TTC549 (cell line): Measurements from ENCODE around the gene GNB1.

ENCODE experiments used
- FAIRE-seq: peaks from 2 replicates; lab custom pipeline; 2012; peaks lifted over from hg19 to GRCh38; lab: Jason Lieb, UNC

Gene GNB1

DNA sequence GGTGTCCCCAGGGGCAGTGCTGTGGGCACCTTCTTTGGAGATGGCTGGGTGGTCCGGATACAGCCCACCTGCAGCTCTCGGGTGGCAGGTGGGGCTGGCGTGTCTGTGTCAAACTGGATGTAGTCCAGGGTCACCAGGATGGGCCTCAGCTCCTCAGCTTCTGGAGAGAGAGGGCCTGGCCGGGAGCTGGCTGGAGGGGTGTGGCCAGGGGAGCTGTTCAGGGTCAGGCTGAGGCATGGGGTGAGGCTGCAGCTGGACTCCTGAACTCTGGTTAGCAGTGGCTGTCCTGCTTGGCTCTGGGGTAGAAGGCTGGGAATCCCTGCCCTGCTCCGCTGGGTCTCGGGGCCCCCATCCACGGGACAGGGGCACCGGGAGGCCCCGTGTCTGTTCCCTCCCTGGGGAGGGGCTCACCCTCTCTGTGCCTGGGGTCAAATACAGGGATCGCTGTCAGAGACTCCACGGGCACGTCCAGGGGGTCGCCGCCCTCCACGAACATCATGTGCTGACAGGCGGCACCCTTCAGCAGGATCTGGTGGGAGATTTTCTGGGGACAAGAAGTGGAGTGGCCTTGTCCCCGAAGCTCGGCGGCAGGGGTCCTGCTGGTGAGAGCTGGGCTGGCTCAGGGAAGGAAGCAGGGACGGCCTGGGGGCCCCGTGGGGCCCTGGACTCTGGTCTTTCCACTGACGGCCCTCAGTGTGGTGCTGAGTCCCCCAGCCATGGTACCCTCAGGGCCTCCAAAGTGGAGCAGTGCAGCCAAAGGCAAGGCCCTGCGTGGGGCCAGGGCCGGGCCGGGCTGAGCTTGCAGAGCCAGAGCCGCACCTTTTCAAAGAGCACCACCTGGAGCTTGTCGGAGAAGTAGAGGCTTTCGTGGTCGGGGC, 32.3 kb upstream of the GNB1 start:
- FAIRE-seq, result no peak

DNA sequence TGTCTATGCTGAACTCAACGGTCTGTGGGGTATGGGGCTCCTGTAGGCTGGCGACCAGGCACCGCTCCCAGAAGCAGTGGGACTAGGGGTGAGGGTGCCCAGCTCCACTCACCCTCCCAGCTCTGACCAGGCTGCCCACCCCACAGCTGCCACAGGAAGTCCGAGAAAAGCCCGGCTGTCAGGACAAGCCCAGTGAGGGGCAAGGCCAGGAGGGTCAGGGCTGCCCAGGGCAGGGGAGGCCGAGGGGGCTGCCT, 31.7 kb upstream of the GNB1 start:
- no peak for FAIRE-seq

DNA sequence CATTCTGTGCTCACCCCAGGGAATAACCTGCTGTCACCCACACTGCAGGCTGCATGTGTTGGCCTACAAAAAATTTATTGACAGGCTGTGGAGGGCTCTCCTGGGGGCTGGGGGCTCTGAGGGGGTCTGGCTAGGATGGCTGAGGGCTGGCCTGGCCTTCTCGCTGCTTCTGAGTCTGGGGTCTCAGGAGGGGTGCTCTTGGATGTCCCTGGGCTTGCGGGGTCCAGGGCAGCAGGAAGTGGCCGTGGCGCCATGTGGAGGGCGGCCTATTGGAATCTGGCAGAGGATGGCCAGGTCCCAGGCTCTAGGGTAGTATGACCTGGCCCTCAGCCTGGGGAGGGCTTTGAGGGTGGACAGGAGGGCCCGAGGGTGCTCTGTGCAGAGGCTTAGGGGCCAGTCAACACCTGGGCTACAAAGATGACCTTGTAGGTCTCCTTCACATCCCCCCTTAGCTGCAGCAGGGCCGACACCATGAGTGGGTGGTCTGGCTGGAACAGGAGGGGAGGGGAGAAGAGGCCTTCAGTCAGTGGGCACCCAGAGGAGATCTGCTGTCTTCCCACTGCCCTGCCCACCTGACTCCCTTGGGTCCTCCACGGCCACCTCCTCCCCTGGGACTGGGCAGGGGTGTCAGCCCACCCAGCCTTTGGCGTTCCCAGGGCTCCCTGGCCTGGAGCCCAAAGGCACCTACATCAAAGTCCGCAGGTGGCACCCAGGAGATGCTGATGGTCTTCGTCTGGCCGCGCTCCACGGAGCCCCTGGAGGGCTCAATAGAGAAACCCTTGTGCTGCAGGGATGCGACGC, 31.2 kb upstream of the GNB1 start:
- FAIRE-seq, result no peak

DNA sequence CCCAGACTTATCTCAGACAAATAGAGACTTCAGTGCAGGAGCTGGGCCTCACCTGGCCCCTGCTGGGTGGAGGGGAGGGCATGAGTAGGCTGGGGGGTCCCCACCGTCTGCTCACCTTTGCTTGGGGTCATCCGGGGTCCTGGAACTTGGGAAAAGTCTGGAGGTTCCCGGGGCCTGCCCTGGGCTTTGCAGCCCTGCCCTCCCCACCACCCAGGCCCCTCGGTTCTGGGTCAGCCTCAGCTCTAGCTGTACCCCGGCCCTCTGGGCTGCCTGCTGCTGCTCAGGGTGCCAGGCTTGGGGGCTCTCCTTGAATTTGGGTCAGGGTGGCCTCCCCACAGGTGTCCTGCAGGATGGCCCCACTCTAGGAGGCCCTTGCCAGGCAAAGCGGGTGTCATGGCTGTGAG, 30.6 kb upstream of the GNB1 start:
- no peak for FAIRE-seq

DNA sequence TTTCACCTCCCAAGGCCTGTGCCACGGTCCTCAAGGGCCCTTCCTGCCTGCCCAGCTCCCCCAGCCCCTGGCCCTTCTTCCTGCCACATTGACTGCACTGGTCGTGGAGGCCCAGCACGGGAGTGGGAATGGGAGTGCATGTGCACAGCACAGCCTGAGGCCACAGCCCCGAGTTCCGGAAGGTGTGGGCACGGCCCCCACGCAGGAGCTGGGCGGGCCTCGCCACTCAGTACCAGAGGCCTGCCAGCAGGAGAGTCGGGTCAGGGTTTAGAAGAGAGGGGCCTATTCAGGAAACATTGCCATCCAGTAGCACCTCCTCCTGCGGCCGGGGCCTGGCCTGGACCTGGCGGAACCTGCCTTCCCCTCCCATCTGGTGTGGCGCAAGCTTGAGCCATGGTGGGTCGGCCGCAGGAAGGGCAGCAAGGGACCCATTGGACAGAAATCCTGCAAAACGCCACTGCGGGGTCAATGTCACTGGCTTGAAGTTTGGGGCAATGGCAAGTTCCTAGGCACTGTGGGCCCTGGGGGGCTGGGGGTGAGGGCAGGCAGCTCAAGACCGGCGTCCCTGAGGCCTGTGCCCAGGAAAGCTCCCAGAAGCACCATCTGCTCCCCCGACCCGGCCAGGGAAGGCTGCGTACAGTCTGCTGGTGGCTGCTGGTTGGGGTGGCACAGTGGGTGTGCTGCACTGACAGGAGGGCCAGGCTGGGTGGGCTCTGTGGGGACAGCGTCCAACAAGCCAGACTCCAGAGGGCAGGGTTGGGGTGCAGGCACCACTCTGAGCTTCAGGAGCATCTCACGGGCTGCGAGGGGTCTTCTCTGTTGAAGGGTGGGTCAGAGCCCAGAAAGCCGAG, 29.9 kb upstream of the GNB1 start:
- no peak for FAIRE-seq

DNA sequence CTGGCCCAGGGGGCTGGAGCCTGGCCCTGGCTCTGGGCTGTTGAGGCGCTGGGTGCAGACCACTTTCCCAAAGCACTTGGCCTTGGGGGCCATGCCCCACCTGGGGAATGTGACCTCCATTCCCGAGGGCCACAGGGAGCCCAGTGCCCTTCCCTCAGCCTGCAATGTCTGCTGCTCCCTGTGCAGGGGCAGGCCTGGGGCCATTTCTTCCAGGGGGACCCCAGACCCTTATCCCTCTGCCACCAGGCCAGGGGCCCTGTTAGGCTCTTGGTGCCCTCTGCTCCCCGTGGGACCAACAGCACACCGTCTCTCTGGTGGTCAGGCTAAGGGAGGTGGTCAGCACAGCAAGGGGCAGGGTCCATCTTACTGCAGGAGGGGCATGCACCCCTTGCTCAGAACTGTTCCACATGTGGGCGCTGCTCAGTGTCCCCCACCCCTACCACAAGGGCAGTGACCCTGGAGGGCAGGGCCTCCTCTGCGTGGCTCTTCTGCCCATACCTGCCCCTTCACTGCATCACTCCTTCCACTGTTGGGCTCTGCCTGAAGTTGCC, 29.2 kb upstream of the GNB1 start:
- FAIRE-seq, result no peak

DNA sequence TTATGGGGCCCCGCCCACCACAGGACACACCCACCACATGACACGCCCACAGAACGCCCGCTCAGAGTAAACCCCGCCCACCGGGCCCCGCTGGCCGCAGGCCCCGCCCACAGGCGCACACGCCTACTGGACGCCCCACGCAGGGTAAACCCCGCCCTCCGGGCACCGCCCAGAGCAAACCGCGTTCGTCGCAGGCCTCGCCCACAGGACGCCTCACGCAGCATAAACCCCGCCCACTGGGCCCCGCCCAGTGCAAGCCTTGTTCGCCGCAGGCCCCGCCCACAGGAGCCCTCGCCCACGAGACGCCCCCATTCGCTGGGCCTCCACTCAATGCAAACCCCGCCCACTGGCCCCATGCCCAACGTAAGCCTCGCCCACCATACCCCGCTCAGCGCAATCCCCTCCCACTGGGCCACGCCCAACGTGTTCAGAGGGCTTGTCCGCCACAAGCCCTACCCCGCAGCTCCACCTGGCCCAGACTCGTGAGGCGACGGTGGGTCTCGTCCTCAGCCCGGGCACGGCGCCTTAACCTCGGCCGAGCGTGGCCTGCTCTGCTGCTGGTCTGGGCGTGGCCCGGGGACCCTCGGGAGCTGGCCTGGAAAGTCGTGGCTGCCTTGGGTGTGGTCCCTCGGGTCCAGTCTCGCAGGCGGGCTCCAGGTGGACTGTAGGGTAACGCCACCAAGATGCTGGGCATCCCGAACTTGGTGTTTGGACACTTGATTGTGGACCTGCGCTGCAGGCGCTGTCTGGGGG, 28.6 kb upstream of the GNB1 start:
- peak; percentile 92 for FAIRE-seq

DNA sequence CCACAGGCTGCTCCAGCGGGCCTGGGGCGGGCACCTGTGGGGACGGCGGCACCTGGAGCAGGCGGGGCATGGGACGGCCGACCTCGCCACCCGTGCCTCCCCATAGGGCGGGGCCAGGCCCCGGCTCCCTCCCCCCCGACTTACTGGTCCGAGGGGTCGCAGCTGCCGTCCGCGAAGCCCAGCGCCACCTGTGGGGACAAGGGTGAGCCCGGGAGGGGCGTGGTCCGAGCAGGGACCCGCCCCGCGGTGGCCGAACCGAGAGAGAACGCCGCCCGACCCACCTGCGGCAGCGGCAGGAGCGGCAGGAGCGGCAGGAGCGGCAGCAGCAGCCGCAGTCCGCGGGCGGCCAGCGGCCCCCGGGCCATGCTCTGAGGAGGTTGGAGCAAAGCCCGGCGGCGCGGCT, 28.0 kb upstream of the GNB1 start, which contains the start of gene TMEM52:
TMEM52 (minus strand) TSS at position 379 of the 403 bp plus-strand sequence; CDS start at position 365, 14 bp downstream.
- FAIRE-seq, result no peak

DNA sequence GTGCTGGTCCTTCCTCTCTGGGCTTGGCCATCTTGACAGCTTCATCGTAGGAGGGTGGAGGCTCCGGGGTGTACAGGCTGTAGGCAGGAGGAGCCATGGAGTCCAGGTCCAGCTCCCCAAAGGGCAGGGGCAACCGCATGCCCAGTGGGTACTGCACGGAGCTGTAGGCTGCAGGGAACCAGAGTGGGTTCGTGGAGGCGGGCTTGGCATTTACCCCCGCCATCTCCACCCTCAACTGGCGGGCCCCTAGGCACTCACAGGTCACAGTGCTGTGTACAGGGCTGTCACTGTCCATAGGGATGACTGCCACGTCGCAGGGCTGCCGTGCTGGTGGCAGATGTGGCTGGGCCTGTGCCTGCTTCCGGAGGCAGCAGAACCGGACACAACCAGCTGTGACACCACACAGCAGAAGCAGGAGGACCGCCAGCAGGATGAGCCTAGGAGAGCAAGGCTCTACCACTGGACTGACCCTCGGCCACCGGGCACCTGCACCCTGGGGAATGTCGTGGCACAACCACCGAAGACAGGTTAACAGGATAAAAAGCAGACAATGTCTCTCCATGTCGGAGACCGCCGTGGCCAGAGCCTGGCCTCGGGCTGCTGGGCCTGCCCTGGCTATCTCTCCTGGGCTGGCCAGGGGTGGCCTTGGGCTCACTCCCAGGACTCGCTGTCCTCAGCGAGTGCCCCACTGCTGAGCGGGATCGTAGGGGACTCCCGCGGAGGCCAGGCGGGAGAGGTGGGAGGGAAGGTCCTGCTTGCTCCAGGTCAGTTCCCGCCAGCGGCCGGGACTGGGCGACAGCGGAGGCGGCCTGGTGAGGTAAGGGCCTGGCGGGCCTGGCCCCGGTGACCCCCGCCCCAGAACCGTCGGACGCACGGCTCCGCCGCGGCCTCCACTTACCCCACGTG, 27.4 kb upstream of the GNB1 start:
- FAIRE-seq, result no peak

DNA sequence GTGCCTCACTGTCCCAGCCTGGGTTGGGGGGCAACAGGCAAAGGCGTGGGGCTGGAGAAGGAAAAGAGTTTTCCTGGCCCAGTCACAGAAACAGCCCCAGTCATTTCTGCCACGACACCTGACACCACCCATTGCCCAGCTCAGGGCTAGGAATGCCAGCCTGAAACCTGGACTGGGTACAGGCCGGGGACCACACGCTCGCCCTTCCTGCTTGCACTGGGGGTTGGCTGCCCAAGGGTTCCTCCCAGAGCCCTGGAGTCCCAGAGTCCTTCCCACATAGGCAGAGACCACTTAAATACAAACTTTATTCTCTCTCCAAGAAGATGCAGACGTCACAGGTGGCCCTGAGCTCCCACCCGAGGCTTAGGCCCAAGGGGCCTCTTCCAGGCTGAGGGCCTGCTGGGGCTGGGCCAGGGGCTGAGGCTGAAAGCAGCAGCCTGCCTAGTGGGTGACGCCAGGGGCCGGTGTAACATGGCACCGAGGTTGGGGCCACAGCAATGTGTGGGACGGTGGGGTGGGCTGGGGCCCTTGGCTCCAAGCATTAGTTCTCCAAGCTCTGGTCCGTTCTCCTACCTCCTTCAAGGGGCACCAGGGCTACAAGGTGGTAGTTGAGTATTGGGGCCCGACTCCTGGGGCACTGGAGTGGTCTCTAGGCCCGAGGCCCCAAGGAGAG, 26.6 kb upstream of the GNB1 start:
- FAIRE-seq, result no peak

DNA sequence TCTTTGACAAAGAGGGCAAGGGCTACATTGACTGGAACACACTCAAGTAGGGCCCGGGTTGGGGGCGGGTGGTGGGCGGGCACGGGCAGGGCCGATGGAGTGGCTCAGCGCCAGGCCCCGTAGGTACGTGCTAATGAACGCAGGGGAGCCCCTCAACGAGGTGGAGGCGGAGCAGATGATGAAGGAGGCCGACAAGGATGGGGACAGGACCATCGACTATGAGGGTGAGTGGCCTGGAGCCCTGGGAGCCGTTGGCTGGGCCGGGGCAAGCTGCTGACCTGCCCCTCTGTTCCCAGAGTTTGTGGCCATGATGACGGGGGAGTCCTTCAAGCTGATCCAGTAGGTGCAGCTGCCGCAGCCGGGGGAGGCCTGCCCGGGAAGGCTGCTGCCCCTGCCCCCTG, 26.0 kb upstream of the GNB1 start:
- FAIRE-seq, result no peak

DNA sequence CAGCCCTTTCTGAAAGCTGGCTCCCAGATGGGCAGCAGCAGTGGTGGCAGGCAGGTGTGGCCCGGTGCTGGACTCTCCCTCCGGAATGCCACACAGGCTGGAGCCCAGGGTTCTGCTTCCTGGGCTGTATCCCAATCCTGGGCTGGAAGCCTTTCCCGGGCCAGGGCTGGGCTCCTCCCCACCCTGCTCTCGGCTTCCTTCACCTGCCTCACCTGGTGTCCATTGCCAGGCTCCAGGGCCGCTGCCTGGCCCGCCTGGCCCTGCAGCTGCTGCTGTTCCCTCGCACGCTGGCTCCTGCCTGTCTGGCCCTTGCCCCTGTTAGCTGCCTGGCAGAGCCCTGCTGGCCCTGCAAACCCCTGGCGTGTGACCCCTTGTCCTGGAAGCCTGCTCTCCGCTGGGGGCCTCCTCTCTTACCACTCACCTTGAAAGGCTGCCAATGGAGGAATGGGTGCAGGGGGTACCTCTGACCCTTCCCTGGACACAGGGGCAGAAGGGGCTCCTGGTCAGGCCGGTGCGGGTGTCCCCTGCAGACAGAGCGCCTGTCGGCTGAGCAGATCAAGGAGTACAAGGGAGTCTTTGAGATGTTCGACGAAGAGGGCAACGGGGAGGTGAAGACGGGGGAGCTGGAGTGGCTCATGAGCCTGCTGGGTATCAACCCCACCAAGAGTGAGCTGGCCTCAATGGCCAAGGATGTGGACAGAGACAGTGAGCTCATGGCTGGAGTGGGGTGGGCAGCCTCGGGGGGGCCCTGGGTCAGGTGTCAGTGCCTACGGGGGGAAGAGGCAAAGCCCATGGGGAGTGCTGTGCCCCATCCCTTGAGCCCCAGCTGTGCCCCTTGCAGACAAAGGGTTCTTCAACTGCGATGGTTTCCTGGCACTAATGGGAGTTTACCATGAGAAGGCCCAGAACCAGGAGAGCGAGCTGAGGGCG, 25.3 kb upstream of the GNB1 start:
- FAIRE-seq, result no peak

DNA sequence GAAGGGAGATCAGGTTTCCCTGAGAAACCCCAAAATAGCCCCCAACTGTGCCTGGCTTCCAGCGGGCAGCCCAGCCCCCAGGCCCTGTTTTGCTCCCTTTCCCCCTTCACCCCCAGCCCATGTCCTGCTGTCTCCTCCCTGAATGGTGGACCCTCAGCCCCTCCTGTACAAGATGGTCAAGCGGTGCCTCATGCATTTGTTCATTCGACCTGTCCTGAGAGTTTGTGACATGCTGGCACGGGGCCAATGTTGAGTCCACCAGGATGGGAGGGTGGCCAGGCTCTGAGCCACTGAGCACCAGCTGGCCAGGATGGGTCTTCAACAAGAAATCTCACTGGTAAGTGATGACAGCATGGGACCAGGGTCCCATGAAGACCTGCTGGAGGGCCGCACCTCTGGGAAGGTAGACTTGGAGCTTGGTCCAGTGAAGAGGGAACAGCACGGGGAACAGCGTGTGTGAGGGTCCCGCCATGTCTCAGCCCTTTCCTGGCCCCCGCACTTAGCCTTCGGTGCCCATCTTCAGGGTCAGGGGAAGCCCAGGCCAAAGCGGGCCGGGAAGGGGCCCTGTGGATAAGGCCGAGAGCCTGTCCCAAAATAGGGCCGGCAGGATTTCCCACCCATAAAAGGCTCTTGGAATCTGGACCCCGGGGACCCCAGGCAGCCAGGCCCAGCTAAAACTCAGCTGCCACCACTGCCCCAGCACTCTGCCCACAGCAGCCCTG, 24.2 kb upstream of the GNB1 start, which contains the start of gene CALML6:
CALML6 (plus strand) TSS at position 290 of the 722 bp plus-strand sequence; CDS start at position 311, 21 bp downstream.
- no peak for FAIRE-seq

DNA sequence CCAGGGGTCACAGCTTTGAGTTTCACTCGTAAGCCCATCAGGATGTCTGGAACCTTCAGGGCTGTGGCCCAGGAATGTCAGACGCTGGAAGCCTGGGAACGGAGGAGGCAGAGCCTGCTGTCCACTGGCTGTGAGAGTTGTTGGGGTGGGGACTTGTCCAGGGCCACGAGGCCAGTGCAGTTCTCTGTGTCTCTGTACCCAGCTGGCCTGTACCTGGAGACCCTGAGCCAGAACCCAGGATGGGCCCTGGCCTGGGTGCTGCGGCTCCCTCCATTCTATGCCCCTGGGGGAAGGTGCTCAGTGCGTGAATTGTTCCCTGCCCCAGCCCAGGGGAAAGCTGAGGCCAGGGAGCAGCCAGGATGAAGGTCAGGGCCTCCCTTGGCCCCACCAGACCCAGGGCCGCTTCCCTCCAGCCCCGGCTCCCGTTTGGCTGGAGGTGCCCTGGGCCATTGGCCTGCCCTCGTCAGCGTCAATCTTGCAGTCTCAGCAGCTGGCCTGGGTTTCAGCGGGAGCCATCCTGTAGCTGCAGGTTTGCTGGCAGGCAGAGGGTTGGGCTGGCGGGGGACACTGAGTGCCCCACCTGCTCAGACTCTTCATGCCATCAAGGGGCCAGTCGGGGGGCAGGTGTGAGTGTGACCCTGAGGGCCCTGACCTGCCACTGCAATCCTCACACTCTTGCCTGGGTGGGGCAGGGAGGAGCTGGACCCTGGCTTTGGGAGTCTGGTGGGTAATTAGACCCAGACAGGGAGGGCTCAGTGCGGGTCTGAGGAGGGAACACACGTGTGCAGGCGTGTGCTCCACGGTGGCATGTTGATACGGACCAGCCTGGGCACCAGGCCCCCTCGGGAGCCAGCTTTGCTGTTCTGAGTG, 23.4 kb upstream of the GNB1 start:
- no peak for FAIRE-seq

DNA sequence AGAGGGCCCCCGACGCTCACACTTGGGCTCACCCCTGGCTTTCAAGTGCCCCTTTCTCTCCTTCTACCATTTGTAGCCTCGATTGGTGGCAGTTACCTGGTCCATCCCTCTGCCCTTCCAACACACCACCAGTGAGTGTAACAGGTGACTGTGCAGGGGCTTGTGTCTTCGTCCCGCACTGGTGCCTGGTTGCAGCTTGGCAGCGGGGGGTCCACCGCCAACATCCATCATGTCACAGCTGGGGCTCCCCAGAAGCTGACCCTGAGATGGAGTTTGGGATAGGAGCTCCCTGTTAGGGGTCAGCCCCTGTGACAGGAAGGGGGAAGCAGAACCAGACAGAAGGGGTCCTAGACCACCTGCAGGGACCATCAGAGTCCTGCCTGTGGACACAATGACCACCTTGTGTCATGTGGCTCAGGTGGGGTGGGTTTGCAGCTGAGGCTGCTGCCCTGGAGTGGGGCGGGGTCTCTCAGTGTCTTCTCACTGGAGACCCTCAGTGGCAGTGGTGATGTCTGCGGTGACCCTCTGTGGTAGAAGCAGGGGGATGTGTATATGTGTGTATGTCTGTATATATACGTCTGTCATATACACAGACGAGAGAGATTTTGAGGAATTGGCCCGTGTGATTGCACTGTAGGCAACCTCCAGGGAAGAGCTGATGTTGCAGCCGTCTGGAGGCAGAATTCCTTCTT, 20.6 kb upstream of the GNB1 start:
- FAIRE-seq, result no peak

DNA sequence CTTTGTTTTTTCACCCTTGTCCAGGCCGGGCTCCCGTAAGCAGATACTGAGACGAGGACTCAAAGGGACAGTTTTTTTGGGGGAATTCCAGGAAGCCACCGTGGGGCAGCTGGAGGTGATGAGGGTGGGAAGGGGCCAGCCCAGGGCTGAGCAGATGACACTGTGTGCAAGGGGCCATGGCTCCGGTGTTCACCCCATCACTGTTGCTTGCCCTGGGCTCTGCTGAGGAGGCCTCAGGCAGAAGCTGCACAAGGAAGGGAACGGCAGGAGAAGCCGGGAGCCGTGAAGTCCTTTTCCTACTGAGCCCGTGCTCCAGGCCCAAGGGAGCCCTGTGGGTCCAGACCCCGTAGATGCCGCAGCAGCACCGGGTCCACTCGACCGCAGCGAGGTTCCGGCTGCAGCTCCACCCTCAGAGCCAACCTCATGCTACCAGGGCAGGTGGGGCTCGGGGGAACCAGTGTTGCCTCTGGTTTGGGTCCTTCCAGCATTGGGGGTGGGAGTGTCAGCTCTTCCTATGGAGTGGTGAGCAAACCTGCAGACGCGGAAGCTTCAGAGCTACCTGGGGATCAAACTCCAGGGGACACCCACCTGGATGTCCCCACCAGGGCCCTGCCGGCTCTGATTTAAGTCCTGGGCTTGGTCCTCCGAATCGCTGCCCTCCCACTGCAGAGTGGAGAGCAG, 19.9 kb upstream of the GNB1 start:
- FAIRE-seq, result no peak
